Lower leg skin (tissue), 4 donors: ENCODE measurements around the gene RAF1. TPM values are rescaled to one million over a fixed set of nuclear protein-coding genes. Genes with fewer than 3 reads are reported as not detected.

ENCODE experiments used
- DNase-seq, 2 donors: peaks; one replicate each; pipeline ENCODE4 v3.0.0-alpha.2; 2019; ENCODE audit warnings: low spot score in 2 of 2
- H3K4me3 ChIP-seq: fragments of 200-600 bp; sonication (generic); 2 replicates; pipeline ENCODE4 v1.5.1; 2017; ENCODE audit warnings: mild to moderate bottlenecking, low read depth; ENCODE audit not compliant: poor library complexity, severe bottlenecking
- POLR2A ChIP-seq, 2 donors: fragments of 450-650 bp; IDR thresholded peaks; one replicate each; pipeline ENCODE4 v1.6.1; 2016 to 2017; ENCODE audit warnings: antibody characterized with exemption in 2 of 2, mild to moderate bottlenecking in 1 of 2, moderate library complexity in 1 of 2
- WGBS, 2 donors: methylation state at CpG; one replicate each; pipeline ENCODE4 v1.1.5; 2018; 5-methylcytosine and 5-hydroxymethylcytosine counted together
- intact Hi-C: fragments of 100-400 bp; cut with DNase I; formaldehyde crosslinking; loops from one replicate; pipeline ENCODE4 v1.15.0; 2023; ENCODE audit warnings: low total_unique reads
- total RNA-seq, 4 donors: library from RNA; depleted of rRNA; stranded (reverse); fragments of >200 nt; gene quantifications; one replicate each; pipeline ENCODE4 v1.1.0, GENCODE V29; 2016
- TF ChIP-seq, protein P1 (sequence below), 3 donors: fragments of 450-650 bp; IDR thresholded peaks; one replicate each; pipeline ENCODE4 v1.5.1; 2016; ENCODE audit warnings: antibody characterized with exemption in 3 of 3, mild to moderate bottlenecking in 3 of 3, moderate library complexity in 2 of 3

RAF1 gene
- total RNA-seq: 100 to 1,000 TPM; 126 to 140 (median 131) TPM

GRCh38 chr3:12663936-12664908 is at the start of gene RAF1:
Gene RAF1 (minus strand): TSS chr3:12664117. CDS start chr3:12618721, 45,396 bp downstream.
- intact Hi-C loops: no loop called here
- H3K4me3 ChIP-seq: peak within 1 kb of the TSS; percentile 69
- TF ChIP-seq, protein P1, sequence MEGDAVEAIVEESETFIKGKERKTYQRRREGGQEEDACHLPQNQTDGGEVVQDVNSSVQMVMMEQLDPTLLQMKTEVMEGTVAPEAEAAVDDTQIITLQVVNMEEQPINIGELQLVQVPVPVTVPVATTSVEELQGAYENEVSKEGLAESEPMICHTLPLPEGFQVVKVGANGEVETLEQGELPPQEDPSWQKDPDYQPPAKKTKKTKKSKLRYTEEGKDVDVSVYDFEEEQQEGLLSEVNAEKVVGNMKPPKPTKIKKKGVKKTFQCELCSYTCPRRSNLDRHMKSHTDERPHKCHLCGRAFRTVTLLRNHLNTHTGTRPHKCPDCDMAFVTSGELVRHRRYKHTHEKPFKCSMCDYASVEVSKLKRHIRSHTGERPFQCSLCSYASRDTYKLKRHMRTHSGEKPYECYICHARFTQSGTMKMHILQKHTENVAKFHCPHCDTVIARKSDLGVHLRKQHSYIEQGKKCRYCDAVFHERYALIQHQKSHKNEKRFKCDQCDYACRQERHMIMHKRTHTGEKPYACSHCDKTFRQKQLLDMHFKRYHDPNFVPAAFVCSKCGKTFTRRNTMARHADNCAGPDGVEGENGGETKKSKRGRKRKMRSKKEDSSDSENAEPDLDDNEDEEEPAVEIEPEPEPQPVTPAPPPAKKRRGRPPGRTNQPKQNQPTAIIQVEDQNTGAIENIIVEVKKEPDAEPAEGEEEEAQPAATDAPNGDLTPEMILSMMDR (IDR thresholded peaks at IDR 0.05): no peak
- TF ChIP-seq POLR2A (IDR thresholded peaks at IDR 0.05): peak in 1 of 2 donors; percentile 44
- WGBS, 2 donors: 1% methylated on average over 60 to 61 of the region's 62 CpGs
- peak; percentile 98 to 99 for DNase-seq

DNA sequence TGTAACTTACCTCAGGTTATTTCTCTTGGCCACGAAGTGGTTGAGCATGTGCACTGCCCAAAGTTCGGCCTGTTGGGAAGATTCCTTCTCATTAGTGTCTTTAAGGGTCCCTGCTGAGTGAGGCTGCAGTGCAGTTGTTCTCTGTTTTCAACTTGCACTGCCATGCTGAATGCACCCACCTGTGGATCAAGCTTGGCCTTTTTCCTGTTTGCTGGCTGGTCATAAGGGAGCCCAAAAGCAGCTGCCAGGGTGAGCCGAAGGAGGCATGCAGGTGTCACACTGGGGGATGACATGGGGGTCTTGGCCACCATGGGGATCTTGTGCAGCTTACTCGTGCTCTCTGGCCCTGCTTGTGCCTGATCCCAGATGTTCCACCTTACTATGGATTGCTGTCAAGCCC is 46.1 kb upstream of the RAF1 start:
- intact Hi-C loops: no loop called here
- no peak overlapping the region for H3K4me3 ChIP-seq
- no peak for DNase-seq
- TF ChIP-seq POLR2A (IDR thresholded peaks at IDR 0.05): no peak
- TF ChIP-seq, protein P1 (IDR thresholded peaks at IDR 0.05): no peak
- 81 to 83% methylated on average over 3 to 4 of the region's 4 CpGs for WGBS, 2 donors

GRCh38 chr3:12709334-12709733 is 45.4 kb upstream of the RAF1 start:
- intact Hi-C loops: no loop called here
- no peak overlapping the region for H3K4me3 ChIP-seq
- DNase-seq: no peak
- TF ChIP-seq, protein P1 (IDR thresholded peaks at IDR 0.05): no peak
- no peak for TF ChIP-seq POLR2A (IDR thresholded peaks at IDR 0.05)
- 81 to 89% methylated on average over 3 of the region's 3 CpGs for WGBS, 2 donors

GRCh38 chr3:12708584-12709192 is 44.8 kb upstream of the RAF1 start:
- 52 to 58% methylated on average over 6 of the region's 6 CpGs for WGBS, 2 donors
- DNase-seq: no peak
- TF ChIP-seq, protein P1 (IDR thresholded peaks at IDR 0.05): no peak
- no peak for TF ChIP-seq POLR2A (IDR thresholded peaks at IDR 0.05)
- intact Hi-C loops: no loop called here
- H3K4me3 ChIP-seq: no peak overlapping the region

DNA sequence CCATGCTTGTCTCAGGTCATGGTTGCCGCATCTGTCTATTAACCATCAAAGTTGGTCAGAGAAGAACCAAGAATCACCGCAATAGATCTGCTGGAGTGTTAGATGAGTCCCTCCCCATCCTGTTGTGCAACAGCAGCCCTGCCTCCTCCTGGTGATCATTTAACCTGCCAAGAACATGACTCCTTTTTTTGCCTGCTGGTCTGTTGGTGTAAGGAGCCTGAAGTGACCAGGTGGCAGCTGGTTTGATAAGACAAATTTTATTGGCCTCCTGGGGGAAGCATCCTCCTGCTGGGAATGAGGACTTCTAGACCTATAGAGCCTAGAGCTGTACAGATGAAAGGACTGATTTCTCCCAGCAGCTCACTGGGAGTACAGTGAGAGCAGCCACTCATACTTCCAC is 43.5 kb upstream of the RAF1 start:
- TF ChIP-seq POLR2A (IDR thresholded peaks at IDR 0.05): no peak
- TF ChIP-seq, protein P1 (IDR thresholded peaks at IDR 0.05): no peak
- no peak for DNase-seq
- WGBS, 2 donors: 83% methylated on average over 2 of the region's 2 CpGs
- no peak overlapping the region for H3K4me3 ChIP-seq
- intact Hi-C loops: no loop called here
